CD14-positive monocyte (primary cell): Measurements from ENCODE around the gene CADM1. TPM values are rescaled to one million over a fixed set of nuclear protein-coding genes. Genes with fewer than 3 reads are reported as not detected.

ENCODE experiments used
- DNase-seq, 3 donors: peaks; one replicate each; pipeline ENCODE4 v3.0.0-alpha.2; 2011 to 2022
- H2AFZ ChIP-seq: 2 replicates; pipeline ENCODE4 v1.6.0; 2012; ENCODE audit warnings: mild to moderate bottlenecking, low read depth, low read length, inconsistent platforms; ENCODE audit not compliant: insufficient read depth, poor library complexity, severe bottlenecking
- H3K27ac ChIP-seq, 2 donors: 1 replicate in 1 of 2; 2 replicates in 1 of 2; pipeline ENCODE4 v1.5.1; 2012 to 2013; ENCODE audit warnings: low read length in 2 of 2, control low read depth in 1 of 2, inconsistent platforms in 1 of 2, low read depth in 1 of 2, mild to moderate bottlenecking in 1 of 2
- H3K27me3 ChIP-seq, 2 donors: one replicate each; pipeline versions ENCODE4 v1.6.0 to v1.6.1; 2011 to 2013; ENCODE audit warnings: low read length in 2 of 2; ENCODE audit not compliant: control insufficient read depth in 2 of 2, insufficient read depth in 2 of 2
- H3K36me3 ChIP-seq, 2 donors: replicated peaks in 1 of 2; 1 replicate in 1 of 2; 2 replicates in 1 of 2; pipeline versions ENCODE4 v1.5.1 to v1.6.1; 2012 to 2013; ENCODE audit warnings: low read length in 2 of 2, control low read depth in 1 of 2, inconsistent platforms in 1 of 2, mild to moderate bottlenecking in 1 of 2; ENCODE audit not compliant: insufficient read depth in 2 of 2, control insufficient read depth in 1 of 2
- H3K4me1 ChIP-seq, 2 donors: 1 replicate in 1 of 2; 2 replicates in 1 of 2; pipeline versions ENCODE4 v1.5.1 to v1.6.1; 2012 to 2013; ENCODE audit warnings: low read length in 2 of 2, control low read depth in 1 of 2, inconsistent platforms in 1 of 2, mild to moderate bottlenecking in 1 of 2, moderate library complexity in 1 of 2; ENCODE audit not compliant: insufficient read depth in 2 of 2, control insufficient read depth in 1 of 2
- H3K4me2 ChIP-seq: replicated peaks from 2 replicates; pipeline ENCODE3; 2012; ENCODE audit warnings: low read length, moderate library complexity, mild to moderate bottlenecking; ENCODE audit not compliant: poor library complexity, severe bottlenecking; ENCODE audit errors: extremely low read depth
- H3K4me3 ChIP-seq, 3 experiments: fragments of 200-600 bp in 1 of 3; sonication (generic) in 1 of 3; replicated peaks in 1 of 3; 1 replicate in 2 of 3; 2 replicates in 1 of 3; pipeline ENCODE4 v1.5.1; 2011 to 2013; ENCODE audit warnings: low read length in 3 of 3, mild to moderate bottlenecking in 3 of 3, control low read depth in 2 of 3, low read depth in 2 of 3, inconsistent platforms in 1 of 3, moderate library complexity in 1 of 3
- H3K79me2 ChIP-seq: 2 replicates; pipeline ENCODE4 v1.6.0; 2012; ENCODE audit warnings: mild to moderate bottlenecking, control low read depth, inconsistent platforms, low read length, moderate library complexity; ENCODE audit not compliant: insufficient read depth
- H3K9ac ChIP-seq: 2 replicates; pipeline ENCODE4 v1.6.0; 2017; ENCODE audit warnings: low read length, mild to moderate bottlenecking; ENCODE audit not compliant: insufficient read depth, poor library complexity, severe bottlenecking
- H3K9me3 ChIP-seq, 2 donors: replicated peaks in 1 of 2; 1 replicate in 1 of 2; 2 replicates in 1 of 2; pipeline versions ENCODE4 v1.5.1 to v1.6.1; 2012 to 2013; ENCODE audit warnings: low read length in 2 of 2, control low read depth in 1 of 2; ENCODE audit not compliant: control insufficient read depth in 1 of 2, insufficient read depth in 1 of 2
- H4K20me1 ChIP-seq: 2 replicates; pipeline ENCODE4 v1.6.0; 2012; ENCODE audit warnings: mild to moderate bottlenecking, low read length, control low read depth, moderate library complexity; ENCODE audit not compliant: insufficient read depth
- H3K27ac Mint-ChIP-seq, 7 donors: one replicate each; pipeline ENCODE4 v1.8.0; 2020; ENCODE audit warnings: mild to moderate bottlenecking in 7 of 7, mixed read lengths in 7 of 7, moderate library complexity in 6 of 7, inconsistent platforms in 2 of 7
- H3K27me3 Mint-ChIP-seq, 3 donors: one replicate each; pipeline ENCODE4 v1.8.0; 2021 to 2022; ENCODE audit warnings: low read depth in 3 of 3, mild to moderate bottlenecking in 3 of 3, mixed read lengths in 3 of 3, moderate library complexity in 3 of 3, inconsistent platforms in 1 of 3
- H3K36me3 Mint-ChIP-seq, 2 donors: one replicate each; pipeline ENCODE4 v1.8.0; 2020; ENCODE audit warnings: mixed read lengths in 2 of 2, inconsistent platforms in 1 of 2, mild to moderate bottlenecking in 1 of 2
- H3K4me1 Mint-ChIP-seq: one replicate; pipeline ENCODE4 v1.8.0; 2020; ENCODE audit warnings: mild to moderate bottlenecking, mixed read lengths
- H3K4me3 Mint-ChIP-seq, 2 donors: one replicate each; pipeline ENCODE4 v1.8.0; 2020; ENCODE audit warnings: mild to moderate bottlenecking in 2 of 2, mixed read lengths in 2 of 2, moderate library complexity in 1 of 2
- H3K9me3 Mint-ChIP-seq, 7 donors: one replicate each; pipeline ENCODE4 v1.8.0; 2020 to 2022; ENCODE audit warnings: mixed read lengths in 7 of 7, mild to moderate bottlenecking in 6 of 7, moderate library complexity in 6 of 7, inconsistent platforms in 2 of 7
- WGBS: methylation state at CpG from one replicate; pipeline ENCODE4 v1.1.5; 2013; ENCODE audit warnings: missing lambda C conversion rate; ENCODE audit not compliant: insufficient coverage; 5-methylcytosine and 5-hydroxymethylcytosine counted together
- intact Hi-C, 2 donors: fragments of 100-400 bp; cut with micrococcal nuclease; formaldehyde crosslinking; loops; one replicate each; pipeline versions ENCODE4 v1.15.0 to v1.15.1; 2023
- polyA plus RNA-seq, 3 donors: library from polyadenylated mRNA; depleted of rRNA in 1 of 3; unstranded in 2 of 3; stranded (reverse) in 1 of 3; fragments of 300-500 nt in 2 of 3; fragments of >200 nt in 1 of 3; fragmentation: Illumina TruSeq in 2 of 3; gene quantifications; 1 replicate in 2 of 3; 2 replicates in 1 of 3; pipeline ENCODE4 v1.2.3, GENCODE V29; 2012 to 2021
- TF ChIP-seq, protein P1 (sequence below): fragments of 200-600 bp; IDR thresholded peaks from one replicate; pipeline ENCODE4 v1.8.0; 2022; ENCODE audit warnings: antibody characterized with exemption, mild to moderate bottlenecking

Gene CADM1
- polyA plus RNA-seq, 3 donors: not detected

GRCh38 chr11:115466122-115466521 lies 38.1 kb downstream of the CADM1 start:
- no peaks in the 10 kb centered on the region for H3K36me3 ChIP-seq
- no peak overlapping the region for H2AFZ ChIP-seq
- H3K4me1 ChIP-seq: no peaks in the 10 kb centered on the region
- no peak overlapping the region for H3K4me3 ChIP-seq
- Mint-ChIP-seq H3K27ac (no peak overlapping the region), H3K9me3 (peaks cover 0 to 1% (median 0%) of the 10 kb centered on the region in 7 donors), H3K4me3 (no peak overlapping the region), H3K4me1 (peaks cover 6% of the 10 kb centered on the region), H3K36me3 (no peaks in the 10 kb centered on the region), H3K27me3 (peaks cover 2 to 7% (median 4%) of the 10 kb centered on the region in 3 donors)
- no peaks in the 10 kb centered on the region for H4K20me1 ChIP-seq
- no peak overlapping the region for H3K9ac ChIP-seq
- H3K79me2 ChIP-seq: no peaks in the 10 kb centered on the region
- H3K9me3 ChIP-seq: no peaks in the 10 kb centered on the region
- H3K4me2 ChIP-seq: no peak overlapping the region
- DNase-seq: no peak
- H3K27ac ChIP-seq: no peak overlapping the region
- 56% methylated on average over 1 of the region's 3 CpGs for WGBS
- H3K27me3 ChIP-seq: peaks cover 0 to 2% of the 10 kb centered on the region in 2 donors
- intact Hi-C loops: no loop called here
- TF ChIP-seq, protein P1, sequence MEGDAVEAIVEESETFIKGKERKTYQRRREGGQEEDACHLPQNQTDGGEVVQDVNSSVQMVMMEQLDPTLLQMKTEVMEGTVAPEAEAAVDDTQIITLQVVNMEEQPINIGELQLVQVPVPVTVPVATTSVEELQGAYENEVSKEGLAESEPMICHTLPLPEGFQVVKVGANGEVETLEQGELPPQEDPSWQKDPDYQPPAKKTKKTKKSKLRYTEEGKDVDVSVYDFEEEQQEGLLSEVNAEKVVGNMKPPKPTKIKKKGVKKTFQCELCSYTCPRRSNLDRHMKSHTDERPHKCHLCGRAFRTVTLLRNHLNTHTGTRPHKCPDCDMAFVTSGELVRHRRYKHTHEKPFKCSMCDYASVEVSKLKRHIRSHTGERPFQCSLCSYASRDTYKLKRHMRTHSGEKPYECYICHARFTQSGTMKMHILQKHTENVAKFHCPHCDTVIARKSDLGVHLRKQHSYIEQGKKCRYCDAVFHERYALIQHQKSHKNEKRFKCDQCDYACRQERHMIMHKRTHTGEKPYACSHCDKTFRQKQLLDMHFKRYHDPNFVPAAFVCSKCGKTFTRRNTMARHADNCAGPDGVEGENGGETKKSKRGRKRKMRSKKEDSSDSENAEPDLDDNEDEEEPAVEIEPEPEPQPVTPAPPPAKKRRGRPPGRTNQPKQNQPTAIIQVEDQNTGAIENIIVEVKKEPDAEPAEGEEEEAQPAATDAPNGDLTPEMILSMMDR: no peak

DNA sequence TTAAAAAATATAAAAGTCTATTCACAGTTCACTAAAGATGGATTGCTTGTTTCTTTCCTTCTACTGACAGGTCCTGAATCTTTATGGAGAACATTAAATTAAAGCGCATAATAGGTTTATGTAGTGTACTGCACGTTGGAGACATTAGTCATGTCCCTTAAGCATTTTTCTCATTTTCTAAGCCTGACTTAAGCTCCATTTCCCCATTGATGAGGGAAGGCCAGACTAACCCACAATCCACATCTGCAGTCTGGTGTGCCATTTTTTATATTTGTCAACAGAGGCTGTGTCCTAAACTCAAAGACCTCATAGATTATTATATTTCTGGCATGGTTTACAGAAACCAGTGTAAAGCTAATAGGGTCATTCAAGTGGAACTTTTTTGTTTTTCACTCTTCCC lies 39.9 kb downstream of the CADM1 start:
- no CpG with 5 or more reads among the region's 2 CpGs for WGBS
- peaks cover 2 to 8% (median 4%) of the 10 kb centered on the region in 3 donors for H3K27me3 Mint-ChIP-seq
- TF ChIP-seq, protein P1: no peak
- H3K9me3 Mint-ChIP-seq: peaks cover 0 to 1% (median 0%) of the 10 kb centered on the region in 7 donors
- Histone ChIP-seq H3K9ac (no peak overlapping the region), H3K4me1 (no peaks in the 10 kb centered on the region), H3K36me3 (no peaks in the 10 kb centered on the region), H3K9me3 (no peaks in the 10 kb centered on the region), H3K27ac (no peak overlapping the region), H3K4me2 (no peak overlapping the region), H3K4me3 (no peak overlapping the region), H3K79me2 (no peaks in the 10 kb centered on the region), H2AFZ (no peak overlapping the region), H4K20me1 (no peaks in the 10 kb centered on the region), H3K27me3 (peaks cover 0 to 2% of the 10 kb centered on the region in 2 donors)
- H3K36me3 Mint-ChIP-seq: no peaks in the 10 kb centered on the region
- intact Hi-C loops: no loop called here
- no peak overlapping the region for H3K4me3 Mint-ChIP-seq
- H3K27ac Mint-ChIP-seq: no peak overlapping the region
- no peak for DNase-seq
- peaks cover under 1% of the 10 kb centered on the region for H3K4me1 Mint-ChIP-seq
